HepG2 (cell line): Measurements from ENCODE around the gene SLC22A23. TPM values are rescaled to one million over a fixed set of nuclear protein-coding genes. Genes with fewer than 3 reads are reported as not detected.

Experiments used
- BRCA1 ChIP-seq: sonication (generic); formaldehyde crosslinking; IDR thresholded peaks from 2 replicates; pipeline ENCODE4 v1.4.0; 2020; ENCODE audit warnings: missing genetic modification reagents
- EED ChIP-seq: sonication (generic); formaldehyde crosslinking; IDR thresholded peaks from 2 replicates; pipeline ENCODE4 v1.5.0; 2020; ENCODE audit warnings: mild to moderate bottlenecking, missing genetic modification reagents
- ETV5 ChIP-seq: IDR thresholded peaks from 2 replicates; pipeline ENCODE4 v1.6.1; 2018; ENCODE audit warnings: missing biosample characterization, missing genetic modification reagents, inconsistent platforms, borderline replicate concordance
- GZF1 ChIP-seq: sonication (generic); formaldehyde crosslinking; IDR thresholded peaks from 2 replicates; pipeline ENCODE4 v1.5.1; 2020; ENCODE audit warnings: mild to moderate bottlenecking, missing genetic modification reagents
- KDM1A ChIP-seq: IDR thresholded peaks from 2 replicates; pipeline ENCODE4 v1.6.1; 2016; ENCODE audit warnings: missing compliant biosample characterization
- NCOA5 ChIP-seq: sonication (generic); formaldehyde crosslinking; IDR thresholded peaks from 2 replicates; pipeline ENCODE4 v1.4.0; 2020; ENCODE audit warnings: missing genetic modification reagents
- ONECUT2 ChIP-seq: sonication (generic); formaldehyde crosslinking; IDR thresholded peaks from 2 replicates; pipeline ENCODE4 v1.4.0; 2020; ENCODE audit warnings: missing genetic modification reagents
- PHB2 ChIP-seq: fragments of 450-650 bp; IDR thresholded peaks from 2 replicates; pipeline ENCODE4 v1.6.1; 2018; ENCODE audit not compliant: partially characterized antibody
- POLR2G ChIP-seq: fragments of 200-400 bp; formaldehyde crosslinking; IDR thresholded peaks from 2 replicates; pipeline ENCODE4 v1.6.1; 2018; ENCODE audit warnings: mild to moderate bottlenecking, low read depth, low read length, moderate library complexity
- PRMT3 ChIP-seq: sonication (generic); formaldehyde crosslinking; IDR thresholded peaks from 2 replicates; pipeline ENCODE4 v1.8.1; 2022; ENCODE audit warnings: low read depth, mild to moderate bottlenecking, moderate library complexity, missing genetic modification reagents, borderline replicate concordance
- RAD21 ChIP-seq: fragments of 450-650 bp; formaldehyde crosslinking; IDR thresholded peaks from 2 replicates; pipeline ENCODE4 v1.5.0; 2020; ENCODE audit warnings: mild to moderate bottlenecking
- RARA ChIP-seq: IDR thresholded peaks from 2 replicates; pipeline ENCODE4 v1.6.1; 2016; ENCODE audit warnings: missing genetic modification reagents, missing compliant biosample characterization
- RFXAP ChIP-seq: sonication (generic); formaldehyde crosslinking; IDR thresholded peaks from 2 replicates; pipeline ENCODE4 v1.4.0; 2020; ENCODE audit warnings: missing genetic modification reagents, borderline replicate concordance
- RNF2 ChIP-seq: fragments of 450-650 bp; conservative IDR thresholded peaks from 2 replicates; pipeline ENCODE4 v1.6.1; 2016; ENCODE audit warnings: low read depth
- TBL1XR1 ChIP-seq: fragments of 150-350 bp; IDR thresholded peaks from 2 replicates; pipeline ENCODE4 v1.6.1; 2014; ENCODE audit warnings: borderline replicate concordance, low read length; ENCODE audit not compliant: partially characterized antibody
- TCF12 ChIP-seq, 2 experiments: fragments of 450-650 bp in 1 of 2; sonication (generic) in 1 of 2; formaldehyde crosslinking in 1 of 2; IDR thresholded peaks; 2 replicates each; pipeline versions ENCODE4 v1.6.1 to v1.8.0; 2017 to 2022; ENCODE audit warnings: antibody characterized with exemption in 1 of 2, mild to moderate bottlenecking in 1 of 2, missing genetic modification reagents in 1 of 2, moderate library complexity in 1 of 2
- TCF7 ChIP-seq: sonication (generic); IDR thresholded peaks from 2 replicates; pipeline ENCODE4 v1.6.1; 2016; ENCODE audit warnings: antibody characterized with exemption, low read depth
- WIZ ChIP-seq: sonication (generic); formaldehyde crosslinking; IDR thresholded peaks from 2 replicates; pipeline ENCODE4 v1.5.1; 2020; ENCODE audit warnings: mild to moderate bottlenecking, missing genetic modification reagents
- ZEB1 ChIP-seq: IDR thresholded peaks from 2 replicates; pipeline ENCODE4 v1.6.1; 2012; ENCODE audit warnings: mild to moderate bottlenecking, low read depth, inconsistent platforms; ENCODE audit not compliant: insufficient replicate concordance
- ZNF225 ChIP-seq: sonication (generic); formaldehyde crosslinking; IDR thresholded peaks from 2 replicates; pipeline ENCODE4 v1.4.0; 2020; ENCODE audit warnings: mild to moderate bottlenecking, missing genetic modification reagents
- ZNF326 ChIP-seq: sonication (generic); formaldehyde crosslinking; IDR thresholded peaks from 2 replicates; pipeline ENCODE4 v1.4.0; 2020; ENCODE audit warnings: missing genetic modification reagents, borderline replicate concordance
- ZNF460 ChIP-seq: sonication (generic); formaldehyde crosslinking; IDR thresholded peaks from 2 replicates; pipeline ENCODE4 v1.5.1; 2020; ENCODE audit warnings: missing genetic modification reagents, mild to moderate bottlenecking, borderline replicate concordance
- ZNF652 ChIP-seq: IDR thresholded peaks from 2 replicates; pipeline ENCODE4 v1.6.1; 2016; ENCODE audit warnings: low read depth, borderline replicate concordance
- polyA plus RNA-seq, 8 experiments: library from polyadenylated mRNA; depleted of rRNA in 3 of 8; stranded (reverse) in 7 of 8; unstranded in 1 of 8; fragments of >200 nt; fragmentation: Illumina TruSeq in 4 of 8; extraction: Trizol in 4 of 8; gene quantifications; 2 replicates each; pipeline versions ENCODE4 v1.2.1 to v1.2.3, GENCODE V29; 2011 to 2016; ENCODE audit warnings: low read depth in 4 of 8, missing spikeins in 1 of 8, mixed read lengths in 1 of 8; ENCODE audit not compliant: insufficient read depth in 1 of 8
- total RNA-seq, 5 experiments: library from RNA; depleted of rRNA; stranded (reverse); fragments of >200 nt; fragmentation: Illumina TruSeq; extraction: Trizol; gene quantifications; 2 replicates each; pipeline ENCODE4 v1.2.3, GENCODE V29; 2016; ENCODE audit warnings: low read depth in 1 of 5
- TF ChIP-seq, protein P1 (sequence below): sonication (generic); formaldehyde crosslinking; IDR thresholded peaks from 2 replicates; pipeline ENCODE4 v1.4.0; 2020; ENCODE audit warnings: missing genetic modification reagents
- TF ChIP-seq, protein P2 (sequence below): sonication (generic); formaldehyde crosslinking; IDR thresholded peaks from 2 replicates; pipeline ENCODE4 v1.5.0; 2020; ENCODE audit warnings: missing genetic modification reagents
- TF ChIP-seq, protein P3 (sequence below): fragments of 450-650 bp; IDR thresholded peaks from 2 replicates; pipeline ENCODE4 v1.6.1; 2017

SLC22A23 gene
- total and polyA plus RNA-seq, 2 of the 13 experiments (the other 11 are each of a cell fraction or from before 2014, with no cell fraction given), result 11.8 to 17.5 TPM

DNA sequence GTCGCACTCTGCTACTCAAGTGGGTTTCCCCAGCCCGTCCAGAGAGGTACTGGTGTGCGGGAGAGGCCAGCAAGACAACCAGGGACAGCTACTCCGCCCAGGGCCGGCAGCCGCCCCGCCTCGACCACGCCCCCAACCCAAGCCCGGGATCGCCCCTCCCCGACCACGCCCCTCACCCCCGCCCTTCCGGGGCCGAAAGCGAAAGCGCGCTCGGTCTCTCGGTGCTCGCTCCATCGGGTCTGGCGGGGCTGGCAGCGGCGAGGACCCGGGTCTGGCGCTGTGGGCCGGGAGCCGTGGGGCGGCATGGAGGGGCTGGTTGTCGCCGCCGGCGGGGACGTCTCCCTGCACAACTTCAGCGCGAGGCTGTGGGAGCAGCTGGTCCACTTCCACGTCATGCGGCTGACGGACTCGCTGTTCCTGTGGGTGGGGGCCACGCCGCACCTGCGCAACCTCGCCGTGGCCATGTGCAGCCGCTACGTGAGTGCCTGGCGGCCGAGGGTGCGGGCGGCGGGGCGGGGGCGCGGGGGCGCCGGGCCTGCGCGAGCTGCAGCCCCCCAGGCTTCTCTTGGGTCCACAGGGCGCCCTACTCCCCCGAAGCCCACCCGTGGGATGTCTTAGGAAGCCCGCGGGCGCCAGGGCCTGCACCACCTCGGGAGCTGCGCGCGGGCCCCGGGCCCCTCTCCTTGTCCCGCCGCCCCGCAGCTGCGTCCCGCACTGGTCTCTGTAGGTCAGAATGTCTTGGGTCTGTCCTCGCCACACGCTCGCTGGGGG, 197.9 kb downstream of the SLC22A23 start, which contains the start of gene PSMG4 (continued):
- TF ChIP-seq ETV5 (CRISPR knock-in tag), result peak; percentile 83; the same call in 1 of the 2 replicates
- TF ChIP-seq WIZ, result no peak
- TF ChIP-seq, protein P1, sequence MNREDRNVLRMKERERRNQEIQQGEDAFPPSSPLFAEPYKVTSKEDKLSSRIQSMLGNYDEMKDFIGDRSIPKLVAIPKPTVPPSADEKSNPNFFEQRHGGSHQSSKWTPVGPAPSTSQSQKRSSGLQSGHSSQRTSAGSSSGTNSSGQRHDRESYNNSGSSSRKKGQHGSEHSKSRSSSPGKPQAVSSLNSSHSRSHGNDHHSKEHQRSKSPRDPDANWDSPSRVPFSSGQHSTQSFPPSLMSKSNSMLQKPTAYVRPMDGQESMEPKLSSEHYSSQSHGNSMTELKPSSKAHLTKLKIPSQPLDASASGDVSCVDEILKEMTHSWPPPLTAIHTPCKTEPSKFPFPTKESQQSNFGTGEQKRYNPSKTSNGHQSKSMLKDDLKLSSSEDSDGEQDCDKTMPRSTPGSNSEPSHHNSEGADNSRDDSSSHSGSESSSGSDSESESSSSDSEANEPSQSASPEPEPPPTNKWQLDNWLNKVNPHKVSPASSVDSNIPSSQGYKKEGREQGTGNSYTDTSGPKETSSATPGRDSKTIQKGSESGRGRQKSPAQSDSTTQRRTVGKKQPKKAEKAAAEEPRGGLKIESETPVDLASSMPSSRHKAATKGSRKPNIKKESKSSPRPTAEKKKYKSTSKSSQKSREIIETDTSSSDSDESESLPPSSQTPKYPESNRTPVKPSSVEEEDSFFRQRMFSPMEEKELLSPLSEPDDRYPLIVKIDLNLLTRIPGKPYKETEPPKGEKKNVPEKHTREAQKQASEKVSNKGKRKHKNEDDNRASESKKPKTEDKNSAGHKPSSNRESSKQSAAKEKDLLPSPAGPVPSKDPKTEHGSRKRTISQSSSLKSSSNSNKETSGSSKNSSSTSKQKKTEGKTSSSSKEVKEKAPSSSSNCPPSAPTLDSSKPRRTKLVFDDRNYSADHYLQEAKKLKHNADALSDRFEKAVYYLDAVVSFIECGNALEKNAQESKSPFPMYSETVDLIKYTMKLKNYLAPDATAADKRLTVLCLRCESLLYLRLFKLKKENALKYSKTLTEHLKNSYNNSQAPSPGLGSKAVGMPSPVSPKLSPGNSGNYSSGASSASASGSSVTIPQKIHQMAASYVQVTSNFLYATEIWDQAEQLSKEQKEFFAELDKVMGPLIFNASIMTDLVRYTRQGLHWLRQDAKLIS, result no peak
- no peak for TF ChIP-seq ZNF326 (CRISPR knock-in tag)
- TF ChIP-seq BRCA1 (CRISPR knock-in tag), result peak; percentile 71; the same call in 1 of the 2 replicates
- TF ChIP-seq EED (CRISPR knock-in tag), result no peak
- peak; percentile 37; the same call in 1 of the 2 replicates for TF ChIP-seq RAD21 (CRISPR knock-in tag)
- TF ChIP-seq TCF7, result no peak
- no peak for TF ChIP-seq ZNF652 (CRISPR knock-in tag)
- TF ChIP-seq POLR2G, result peak; percentile 81
- TF ChIP-seq, protein P2, sequence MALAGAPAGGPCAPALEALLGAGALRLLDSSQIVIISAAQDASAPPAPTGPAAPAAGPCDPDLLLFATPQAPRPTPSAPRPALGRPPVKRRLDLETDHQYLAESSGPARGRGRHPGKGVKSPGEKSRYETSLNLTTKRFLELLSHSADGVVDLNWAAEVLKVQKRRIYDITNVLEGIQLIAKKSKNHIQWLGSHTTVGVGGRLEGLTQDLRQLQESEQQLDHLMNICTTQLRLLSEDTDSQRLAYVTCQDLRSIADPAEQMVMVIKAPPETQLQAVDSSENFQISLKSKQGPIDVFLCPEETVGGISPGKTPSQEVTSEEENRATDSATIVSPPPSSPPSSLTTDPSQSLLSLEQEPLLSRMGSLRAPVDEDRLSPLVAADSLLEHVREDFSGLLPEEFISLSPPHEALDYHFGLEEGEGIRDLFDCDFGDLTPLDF (CRISPR knock-in tag), result peak; percentile 30; the same call in 1 of the 2 replicates
- no peak; the same call in 1 of the 2 replicates for TF ChIP-seq KDM1A (CRISPR knock-in tag)
- TF ChIP-seq ZNF225 (CRISPR knock-in tag), result peak; percentile 69; the same call in 1 of the 2 replicates
- no peak for TF ChIP-seq ZEB1
- peak; percentile 81; the same call in 1 of the 2 replicates for TF ChIP-seq RNF2
- TF ChIP-seq PHB2, result no peak
- TF ChIP-seq RFXAP, result peak; percentile 43; the same call in 1 of the 2 replicates
- peak; percentile 51 for TF ChIP-seq RARA
- no peak for TF ChIP-seq TBL1XR1
- TF ChIP-seq TCF12 (IDR thresholded peaks at IDR 0.05), result no peak
- peak; percentile 88 for TF ChIP-seq TCF12 (CRISPR knock-in tag; IDR thresholded peaks at IDR 0.05)
- TF ChIP-seq PRMT3 (CRISPR knock-in tag), result no peak
- TF ChIP-seq ZNF460 (CRISPR knock-in tag), result no peak
- 0 out of 2 replicates have a peak, but pooled peaks have one; percentile 34 for TF ChIP-seq ONECUT2
- TF ChIP-seq NCOA5 (CRISPR knock-in tag), result no peak
- TF ChIP-seq, protein P3, sequence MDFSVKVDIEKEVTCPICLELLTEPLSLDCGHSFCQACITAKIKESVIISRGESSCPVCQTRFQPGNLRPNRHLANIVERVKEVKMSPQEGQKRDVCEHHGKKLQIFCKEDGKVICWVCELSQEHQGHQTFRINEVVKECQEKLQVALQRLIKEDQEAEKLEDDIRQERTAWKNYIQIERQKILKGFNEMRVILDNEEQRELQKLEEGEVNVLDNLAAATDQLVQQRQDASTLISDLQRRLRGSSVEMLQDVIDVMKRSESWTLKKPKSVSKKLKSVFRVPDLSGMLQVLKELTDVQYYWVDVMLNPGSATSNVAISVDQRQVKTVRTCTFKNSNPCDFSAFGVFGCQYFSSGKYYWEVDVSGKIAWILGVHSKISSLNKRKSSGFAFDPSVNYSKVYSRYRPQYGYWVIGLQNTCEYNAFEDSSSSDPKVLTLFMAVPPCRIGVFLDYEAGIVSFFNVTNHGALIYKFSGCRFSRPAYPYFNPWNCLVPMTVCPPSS, result no peak
- peak; percentile 79 for TF ChIP-seq GZF1 (CRISPR knock-in tag)
